ENCODE results near the gene AK8.

Gene AK8

DNA sequence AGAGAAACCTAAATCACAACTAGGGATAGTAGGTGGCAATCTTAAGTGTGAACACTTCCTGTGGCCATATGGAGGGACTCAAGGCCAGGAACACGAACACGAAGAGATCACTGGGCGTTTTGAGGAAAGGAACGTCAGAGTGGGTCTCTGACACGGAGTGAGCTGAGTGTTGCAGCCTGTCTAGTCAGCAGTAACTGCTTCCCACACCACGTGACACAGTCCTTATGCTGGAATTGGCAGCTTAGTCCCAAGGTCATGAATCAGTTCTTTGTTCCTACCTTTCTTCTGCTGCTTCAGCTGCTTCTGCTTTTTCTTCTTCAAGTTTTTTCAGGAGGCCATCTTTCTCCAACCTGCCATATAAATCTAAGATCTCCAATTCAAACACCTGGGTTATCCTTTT is 18.8 kb upstream of the AK8 start:
- H3K4me1 ChIP-seq (ENCODE audit: insufficient read depth, low read length): no peaks in the 10 kb centered on the region
- peaks cover 21% of the 10 kb centered on the region for H3K36me3 ChIP-seq (ENCODE audit: insufficient read depth, low read length)
- H3K9me3 ChIP-seq (ENCODE audit: control insufficient read depth, insufficient read depth, low read length): no peaks in the 10 kb centered on the region
- H3K9ac ChIP-seq (ENCODE audit: low read depth, low read length): no peak overlapping the region

GRCh38 chr9:132896264-132896663 is 18.2 kb upstream of the AK8 start:
- Histone ChIP-seq H3K9me3 (ENCODE audit: control insufficient read depth, insufficient read depth, low read length) (no peaks in the 10 kb centered on the region), H3K36me3 (ENCODE audit: insufficient read depth, low read length) (peaks cover 20% of the 10 kb centered on the region), H3K4me1 (ENCODE audit: insufficient read depth, low read length) (no peaks in the 10 kb centered on the region), H3K9ac (ENCODE audit: low read depth, low read length) (no peak overlapping the region)

DNA sequence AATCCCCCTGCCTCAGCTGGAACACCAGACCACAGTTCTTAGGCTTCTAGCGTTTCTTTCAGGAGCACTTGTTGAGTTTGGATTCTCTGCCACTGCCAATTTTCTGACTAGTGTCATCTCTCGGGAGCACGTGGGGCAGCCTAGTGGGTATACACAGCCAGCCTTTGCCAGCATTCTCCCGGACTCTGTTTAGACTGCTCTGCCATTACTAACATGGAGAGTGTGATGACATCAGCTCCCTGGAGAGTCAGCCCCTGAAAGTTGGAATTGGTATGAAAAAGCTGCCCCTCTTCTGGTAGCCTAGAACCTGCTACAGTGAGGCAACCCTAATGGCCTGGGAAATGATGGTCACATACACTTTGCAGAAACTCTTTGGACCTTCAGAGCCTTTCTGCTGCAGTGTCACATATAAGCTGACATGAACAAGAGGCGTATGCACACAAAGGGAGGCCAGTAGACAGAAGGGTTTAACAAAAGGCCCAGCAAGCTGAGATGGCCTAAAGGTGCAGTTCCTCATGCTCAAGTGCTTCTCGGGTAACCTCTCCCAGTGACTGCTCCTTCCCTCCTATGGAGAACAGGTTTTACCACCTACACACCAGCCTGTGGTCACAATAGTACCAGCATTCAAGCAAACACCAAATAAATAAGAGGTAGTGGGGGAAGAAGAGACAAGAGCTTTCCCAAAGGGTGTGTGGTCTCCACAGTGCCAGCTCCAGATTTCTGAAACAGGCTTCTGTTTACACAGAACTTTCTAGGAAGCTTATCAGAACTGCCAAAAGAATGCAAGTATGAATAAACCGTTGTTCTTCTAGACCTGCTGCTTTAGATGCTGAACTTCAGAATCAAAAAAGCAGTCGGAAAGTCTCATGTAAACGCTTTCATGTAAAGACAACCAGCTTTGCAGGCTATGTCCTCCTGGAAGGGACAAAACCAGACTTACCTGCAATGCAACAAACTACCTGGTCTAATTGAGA is 17.1 kb upstream of the AK8 start:
- Histone ChIP-seq H3K9me3 (ENCODE audit: control insufficient read depth, insufficient read depth, low read length) (no peaks in the 10 kb centered on the region), H3K9ac (ENCODE audit: low read depth, low read length) (no peak overlapping the region), H3K4me1 (ENCODE audit: insufficient read depth, low read length) (no peaks in the 10 kb centered on the region), H3K36me3 (ENCODE audit: insufficient read depth, low read length) (peaks cover 13% of the 10 kb centered on the region)

GRCh38 chr9:132894346-132894745 is 16.3 kb upstream of the AK8 start:
- Histone ChIP-seq H3K9ac (ENCODE audit: low read depth, low read length) (no peak overlapping the region), H3K36me3 (ENCODE audit: insufficient read depth, low read length) (peaks cover 8% of the 10 kb centered on the region; the same call in 1 of the 2 replicates), H3K4me1 (ENCODE audit: insufficient read depth, low read length) (no peaks in the 10 kb centered on the region), H3K9me3 (ENCODE audit: control insufficient read depth, insufficient read depth, low read length) (no peaks in the 10 kb centered on the region)

DNA sequence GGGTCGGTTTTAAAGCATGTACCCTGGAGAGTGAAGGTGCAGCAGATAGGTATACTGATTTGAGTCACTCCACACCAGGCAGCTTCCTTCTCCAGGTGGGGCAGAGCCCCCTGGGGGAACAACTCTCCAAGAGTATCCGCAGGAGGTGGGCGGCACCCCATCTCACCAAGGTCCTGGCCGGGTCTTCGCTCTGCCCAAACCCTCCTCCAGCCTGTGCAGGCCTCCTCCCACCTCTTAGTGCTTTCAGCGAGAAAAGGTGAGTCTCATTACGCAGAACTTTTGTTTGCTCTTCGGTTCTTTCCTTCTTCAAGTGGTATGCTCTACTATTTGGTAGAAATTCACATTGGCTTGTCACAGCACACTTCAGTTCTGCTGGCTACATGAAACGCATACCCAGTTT is 14.3 kb upstream of the AK8 start:
- no peaks in the 10 kb centered on the region for H3K9me3 ChIP-seq (ENCODE audit: control insufficient read depth, insufficient read depth, low read length)
- peaks cover 5% of the 10 kb centered on the region for H3K36me3 ChIP-seq (ENCODE audit: insufficient read depth, low read length)
- H3K4me1 ChIP-seq (ENCODE audit: insufficient read depth, low read length): no peaks in the 10 kb centered on the region
- H3K9ac ChIP-seq (ENCODE audit: low read depth, low read length): no peak overlapping the region

DNA sequence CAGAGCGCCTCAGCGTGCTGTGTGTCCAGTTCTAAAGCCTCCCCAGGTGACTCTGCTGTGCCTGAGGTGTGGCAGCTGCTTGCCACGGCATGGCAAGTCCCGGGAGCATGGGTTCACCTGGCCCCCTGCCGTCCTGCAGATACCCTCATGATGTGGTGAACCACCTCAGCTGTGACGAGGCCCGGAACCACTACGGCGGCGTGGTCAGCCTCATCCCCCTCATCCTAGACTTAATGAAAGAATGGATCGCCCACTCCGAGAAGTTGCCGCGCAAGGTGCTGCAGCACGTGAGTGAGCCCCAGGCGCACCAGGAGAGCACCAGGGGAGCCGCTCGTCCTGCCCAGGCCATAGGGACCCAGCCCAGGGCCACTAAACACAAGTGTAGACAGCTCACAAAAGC is 10.1 kb upstream of the AK8 start:
- Histone ChIP-seq H3K36me3 (ENCODE audit: insufficient read depth, low read length) (no peaks in the 10 kb centered on the region; the same call in 1 of the 2 replicates), H3K4me1 (ENCODE audit: insufficient read depth, low read length) (no peaks in the 10 kb centered on the region), H3K9ac (ENCODE audit: low read depth, low read length) (no peak overlapping the region), H3K9me3 (ENCODE audit: control insufficient read depth, insufficient read depth, low read length) (no peaks in the 10 kb centered on the region)

GRCh38 chr9:132887181-132888120 is 9.4 kb upstream of the AK8 start:
- H3K36me3 ChIP-seq (ENCODE audit: insufficient read depth, low read length): no peaks in the 10 kb centered on the region; the same call in 1 of the 2 replicates
- no peaks in the 10 kb centered on the region for H3K4me1 ChIP-seq (ENCODE audit: insufficient read depth, low read length)
- no peak overlapping the region for H3K9ac ChIP-seq (ENCODE audit: low read depth, low read length)
- no peaks in the 10 kb centered on the region for H3K9me3 ChIP-seq (ENCODE audit: control insufficient read depth, insufficient read depth, low read length)

- H3K9me3 ChIP-seq (ENCODE audit: control insufficient read depth, insufficient read depth, low read length): no peaks in the 10 kb centered on the region
- no peak overlapping the region for H3K9ac ChIP-seq (ENCODE audit: low read depth, low read length)
- H3K36me3 ChIP-seq (ENCODE audit: insufficient read depth, low read length): no peaks in the 10 kb centered on the region; the same call in 1 of the 2 replicates
- H3K4me1 ChIP-seq (ENCODE audit: insufficient read depth, low read length): no peaks in the 10 kb centered on the region
These were observed 8.2 kb upstream of the AK8 start for GRCh38 chr9:132886334-132886725.

DNA sequence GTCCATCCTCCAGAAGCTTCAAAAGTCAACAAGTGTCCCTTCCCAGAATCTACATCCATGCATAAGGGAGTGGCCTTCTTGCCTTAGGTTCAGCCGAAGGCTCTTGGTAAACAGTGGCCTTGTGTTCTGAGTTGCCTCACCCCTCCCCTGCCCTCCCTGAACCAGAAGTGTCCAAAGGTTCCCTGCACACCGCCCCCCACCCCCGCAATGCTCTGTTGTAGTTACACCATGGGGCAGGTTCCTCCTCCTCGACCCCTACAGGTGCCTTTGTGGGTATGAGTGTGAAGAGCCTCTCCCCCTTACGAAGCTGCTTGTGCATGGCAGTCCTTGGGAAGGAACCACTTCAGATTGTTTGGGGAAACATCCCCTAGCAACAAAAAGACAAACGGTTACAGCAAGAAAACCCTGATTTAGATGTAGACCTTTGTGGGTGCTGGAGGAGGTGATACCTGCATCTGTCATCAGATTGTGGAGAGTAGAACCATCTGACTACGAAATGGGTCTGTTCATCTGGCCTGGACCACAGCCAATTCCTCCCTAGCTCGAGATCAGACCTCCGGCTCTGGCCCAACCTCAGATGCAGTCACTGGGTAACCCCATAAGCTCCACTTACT is 7.7 kb upstream of the AK8 start:
- Histone ChIP-seq H3K36me3 (ENCODE audit: insufficient read depth, low read length) (no peaks in the 10 kb centered on the region; the same call in 1 of the 2 replicates), H3K4me1 (ENCODE audit: insufficient read depth, low read length) (no peaks in the 10 kb centered on the region), H3K9ac (ENCODE audit: low read depth, low read length) (no peak overlapping the region), H3K9me3 (ENCODE audit: control insufficient read depth, insufficient read depth, low read length) (no peaks in the 10 kb centered on the region)

DNA sequence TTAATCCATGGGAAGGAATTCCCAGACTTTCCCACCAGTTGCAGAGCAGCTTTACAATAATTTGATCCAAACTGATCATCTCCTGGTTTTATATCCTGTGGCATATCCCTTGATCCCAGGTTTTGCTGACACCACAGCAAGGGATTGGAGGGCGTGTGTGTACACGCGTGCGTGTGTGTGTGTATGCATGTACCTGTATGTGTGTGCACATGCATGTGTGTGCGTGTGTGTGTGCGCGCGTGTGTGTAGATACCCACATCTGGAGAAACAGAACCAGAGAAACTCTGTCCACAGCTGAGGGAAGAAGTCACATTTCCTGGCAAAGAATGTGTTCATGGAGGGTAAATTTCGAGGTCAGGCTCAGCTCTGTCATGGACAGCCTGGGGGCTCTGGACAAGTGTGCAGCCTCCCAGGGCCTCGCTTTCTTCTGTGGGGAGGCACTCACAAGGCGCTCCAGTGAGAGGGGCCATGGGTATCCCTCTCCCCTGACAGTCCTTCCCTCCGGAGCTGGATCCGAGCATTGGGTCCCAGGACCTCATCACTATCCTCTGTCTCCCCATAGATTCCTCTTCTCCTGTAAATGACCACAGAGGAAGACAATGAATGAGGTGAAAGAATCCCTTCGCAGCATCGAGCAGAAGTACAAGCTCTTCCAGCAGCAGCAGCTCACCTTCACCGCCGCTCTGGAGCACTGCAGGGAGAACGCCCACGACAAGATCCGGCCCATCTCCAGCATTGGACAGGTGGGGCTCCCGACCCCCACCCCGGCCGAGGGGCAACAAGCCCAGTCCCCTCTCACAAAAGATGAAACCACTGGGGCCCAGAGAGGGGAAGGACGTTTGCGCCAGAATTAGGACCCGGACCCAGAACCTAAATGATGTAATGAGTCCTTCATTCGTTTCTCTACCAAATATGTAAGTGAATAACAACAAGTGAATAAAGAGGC is 5.5 kb upstream of the AK8 start:
- no peaks in the 10 kb centered on the region for H3K4me1 ChIP-seq (ENCODE audit: insufficient read depth, low read length)
- H3K9me3 ChIP-seq (ENCODE audit: control insufficient read depth, insufficient read depth, low read length): no peaks in the 10 kb centered on the region
- no peaks in the 10 kb centered on the region; the same call in 1 of the 2 replicates for H3K36me3 ChIP-seq (ENCODE audit: insufficient read depth, low read length)
- no peak overlapping the region for H3K9ac ChIP-seq (ENCODE audit: low read depth, low read length)

GRCh38 chr9:132882616-132883015 is 4.5 kb upstream of the AK8 start:
- no peak overlapping the region for H3K9ac ChIP-seq (ENCODE audit: low read depth, low read length)
- H3K9me3 ChIP-seq (ENCODE audit: control insufficient read depth, insufficient read depth, low read length): no peaks in the 10 kb centered on the region
- no peaks in the 10 kb centered on the region for H3K36me3 ChIP-seq (ENCODE audit: insufficient read depth, low read length)
- no peaks in the 10 kb centered on the region for H3K4me1 ChIP-seq (ENCODE audit: insufficient read depth, low read length)

DNA sequence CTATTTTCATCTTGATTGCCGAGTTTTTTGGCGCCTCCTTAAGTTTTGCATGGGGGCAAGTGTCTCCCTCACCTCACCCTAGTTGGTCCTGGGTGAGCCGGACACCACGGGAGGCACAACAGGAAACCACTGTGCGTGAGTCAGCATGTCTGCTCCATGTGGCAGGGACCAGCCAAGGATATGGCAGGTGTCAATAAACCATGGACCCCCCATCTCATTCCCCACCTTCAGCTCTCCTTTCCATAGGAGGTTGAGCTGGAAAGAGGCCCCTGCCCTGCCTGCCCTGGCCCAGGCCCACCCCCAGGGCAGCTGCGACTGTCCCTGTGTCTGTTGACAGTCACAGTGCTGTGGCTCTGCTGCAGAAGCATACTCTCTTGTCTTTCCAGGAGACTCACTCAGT is 3.7 kb upstream of the AK8 start:
- Histone ChIP-seq H3K36me3 (ENCODE audit: insufficient read depth, low read length) (no peaks in the 10 kb centered on the region), H3K9ac (ENCODE audit: low read depth, low read length) (no peak overlapping the region), H3K9me3 (ENCODE audit: control insufficient read depth, insufficient read depth, low read length) (no peaks in the 10 kb centered on the region), H3K4me1 (ENCODE audit: insufficient read depth, low read length) (no peaks in the 10 kb centered on the region)

GRCh38 chr9:132880324-132880661 is 2.2 kb upstream of the AK8 start:
- H3K9ac ChIP-seq (ENCODE audit: low read depth, low read length): no peak overlapping the region
- H3K9me3 ChIP-seq (ENCODE audit: control insufficient read depth, insufficient read depth, low read length): no peaks in the 10 kb centered on the region
- H3K4me1 ChIP-seq (ENCODE audit: insufficient read depth, low read length): no peaks in the 10 kb centered on the region
- H3K36me3 ChIP-seq (ENCODE audit: insufficient read depth, low read length): no peaks in the 10 kb centered on the region
